SK-N-SH (cell line): ENCODE results near the gene TULP4.

Experiments
- EP300 ChIP-seq, 2 experiments: IDR thresholded peaks; 2 replicates each; pipeline versions ENCODE4 v1.4.0 to v1.6.1; 2012; ENCODE audit warnings: borderline replicate concordance in 1 of 2, low read depth in 1 of 2, low read length in 1 of 2
- EZH2phosphoT487 ChIP-seq: fragments of 200-600 bp; sonication (generic); IDR thresholded peaks from 2 replicates; pipeline ENCODE4 v1.6.1; 2017; ENCODE audit warnings: low read depth, mixed run types, mild to moderate bottlenecking, antibody characterized with exemption, moderate library complexity, borderline replicate concordance

- TF ChIP-seq EP300 (IDR thresholded peaks at IDR 0.05; ENCODE audit: borderline replicate concordance in 1 of 2, low read depth in 1 of 2, low read length in 1 of 2) (no peak), EZH2phosphoT487 (no peak)
Observed at GRCh38 chr6:158383542-158383941, 71.3 kb downstream of the TULP4 start.
